SH-SY5Y (cell line): ENCODE measurements around the gene IGFBP2.

Source experiments
- GATA2 ChIP-seq: IDR thresholded peaks from 2 replicates; pipeline ENCODE4 v1.6.1; 2011; ENCODE audit warnings: mild to moderate bottlenecking, low read depth, low read length
- GATA3 ChIP-seq: IDR thresholded peaks from 2 replicates; pipeline ENCODE4 v1.6.1; 2011; ENCODE audit warnings: low read depth, mild to moderate bottlenecking, low read length, moderate library complexity

- TF ChIP-seq GATA3: no peak
- no peak for TF ChIP-seq GATA2
These were observed 44.9 kb downstream of the IGFBP2 start for GRCh38 chr2:216678098-216678465.
